Caco-2 (cell line): ENCODE measurements around the gene C19orf12. TPM values are rescaled to one million over a fixed set of nuclear protein-coding genes. Genes with fewer than 3 reads are reported as not detected.

Experiments used
- BruUV-seq: library from RNA; stranded (reverse); fragments of 400-500 nt; replicated peaks from 2 replicates; lab custom pipeline; 2021; lab: Mats Ljungman, UMichigan
- CTCF ChIA-PET: fragments of 300-600 bp; sonication (Branson Sonifier 250); formaldehyde crosslinking; loops from one replicate; lab custom pipeline; 2022; ENCODE audit warnings: antibody characterized with exemption; lab: Charles Lee
- POLR2A ChIA-PET: fragments of 300-600 bp; sonication (Branson Sonifier 250); formaldehyde crosslinking; loops from one replicate; lab custom pipeline; 2022; ENCODE audit warnings: antibody characterized with exemption; lab: Charles Lee
- DNase-seq, 2 experiments: peaks; one replicate each; pipeline versions ENCODE4 v3.0.0 to v3.0.0-alpha.2; 2020 to 2022
- H3K27me3 ChIP-seq: replicated peaks from 2 replicates; pipeline ENCODE4 v1.6.0; 2011; ENCODE audit warnings: low read length; ENCODE audit not compliant: control insufficient read depth, insufficient read depth
- H3K36me3 ChIP-seq: 2 replicates; pipeline ENCODE4 v1.5.1; 2011; ENCODE audit warnings: low read length; ENCODE audit not compliant: control insufficient read depth, insufficient read depth
- H3K4me1 ChIP-seq: fragments of 250-450 bp; sonication (Bioruptor Pico); 2 replicates; pipeline ENCODE4 v1.5.1; 2020; ENCODE audit warnings: mild to moderate bottlenecking
- H3K4me3 ChIP-seq: 2 replicates; pipeline ENCODE4 v1.5.1; 2011; ENCODE audit warnings: low read depth, mild to moderate bottlenecking, control low read depth, low read length
- H3K9me3 ChIP-seq: fragments of 250-450 bp; sonication (Bioruptor Pico); 2 replicates; pipeline ENCODE4 v1.5.1; 2020; ENCODE audit warnings: mild to moderate bottlenecking, moderate library complexity
- H3K27ac Mint-ChIP-seq: one replicate; pipeline ENCODE4 v1.8.0; 2022; ENCODE audit warnings: mixed read lengths; ENCODE audit not compliant: unreplicated experiment
- H3K27me3 Mint-ChIP-seq: one replicate; pipeline ENCODE4 v1.8.0; 2022; ENCODE audit warnings: mixed read lengths; ENCODE audit not compliant: insufficient read depth, unreplicated experiment
- H3K36me3 Mint-ChIP-seq: one replicate; pipeline ENCODE4 v1.8.0; 2022; ENCODE audit warnings: mild to moderate bottlenecking, mixed read lengths; ENCODE audit not compliant: insufficient read depth, unreplicated experiment
- H3K4me1 Mint-ChIP-seq: one replicate; pipeline ENCODE4 v1.8.0; 2022; ENCODE audit warnings: low read depth, mixed read lengths; ENCODE audit not compliant: unreplicated experiment
- H3K4me3 Mint-ChIP-seq: one replicate; pipeline ENCODE4 v1.8.0; 2022; ENCODE audit warnings: mild to moderate bottlenecking, moderate library complexity, mixed read lengths; ENCODE audit not compliant: unreplicated experiment
- H3K9me3 Mint-ChIP-seq: one replicate; pipeline ENCODE4 v1.8.0; 2022; ENCODE audit warnings: mixed read lengths; ENCODE audit not compliant: unreplicated experiment
- intact Hi-C: fragments of 100-400 bp; cut with micrococcal nuclease; formaldehyde crosslinking; loops from one replicate; pipeline ENCODE4 v1.10.0; 2022; ENCODE audit not compliant: unreplicated experiment
- total RNA-seq: library from RNA; stranded (reverse); gene quantifications from 2 replicates; pipeline ENCODE4 v1.2.3, GENCODE V29; 2022
- TF ChIP-seq, protein P1 (sequence below), 2 experiments: fragments of 200-600 bp in 1 of 2; IDR thresholded peaks; 1 replicate in 1 of 2; 2 replicates in 1 of 2; pipeline versions ENCODE4 v1.5.1 to v1.8.0; 2011 to 2022; ENCODE audit warnings: antibody characterized with exemption in 1 of 2, control low read depth in 1 of 2, inconsistent platforms in 1 of 2, low read depth in 1 of 2, low read length in 1 of 2, mild to moderate bottlenecking in 1 of 2, moderate library complexity in 1 of 2; ENCODE audit not compliant: insufficient read depth in 1 of 2, severe bottlenecking in 1 of 2, unreplicated experiment in 1 of 2

Gene C19orf12
- total RNA-seq, 1 experiment from 2014 or later = 20.8 TPM

GRCh38 chr19:29694161-29694560 is 20.9 kb downstream of the C19orf12 start:
- no peak overlapping the region for H3K4me3 ChIP-seq
- no peaks in the 10 kb centered on the region for H3K27me3 ChIP-seq
- H3K4me1 Mint-ChIP-seq = no peaks in the 10 kb centered on the region
- no TSS peak for BruUV-seq
- CTCF ChIA-PET = interaction anchor here (0.9 to 1.1 kb wide), 2 partner anchors 22 to 29 kb away, joined by 3 to 4 read pairs; partner anchors contain the start of gene PLEKHF1
- H3K9me3 Mint-ChIP-seq = peaks cover 17% of the 10 kb centered on the region
- H3K36me3 ChIP-seq = no peaks in the 10 kb centered on the region
- POLR2A ChIA-PET = no interaction called here
- H3K36me3 Mint-ChIP-seq = peaks cover 10% of the 10 kb centered on the region
- DNase-seq = no peak
- no peaks in the 10 kb centered on the region for H3K27me3 Mint-ChIP-seq
- H3K9me3 ChIP-seq = peaks cover 19% of the 10 kb centered on the region
- no peak overlapping the region for H3K4me3 Mint-ChIP-seq
- no peak overlapping the region for H3K27ac Mint-ChIP-seq
- intact Hi-C loops = loop anchor here (1.0 kb wide), 1 partner anchor 22 kb away; no protein-coding TSS in a partner anchor
- H3K4me1 ChIP-seq = no peaks in the 10 kb centered on the region
- TF ChIP-seq, protein P1, sequence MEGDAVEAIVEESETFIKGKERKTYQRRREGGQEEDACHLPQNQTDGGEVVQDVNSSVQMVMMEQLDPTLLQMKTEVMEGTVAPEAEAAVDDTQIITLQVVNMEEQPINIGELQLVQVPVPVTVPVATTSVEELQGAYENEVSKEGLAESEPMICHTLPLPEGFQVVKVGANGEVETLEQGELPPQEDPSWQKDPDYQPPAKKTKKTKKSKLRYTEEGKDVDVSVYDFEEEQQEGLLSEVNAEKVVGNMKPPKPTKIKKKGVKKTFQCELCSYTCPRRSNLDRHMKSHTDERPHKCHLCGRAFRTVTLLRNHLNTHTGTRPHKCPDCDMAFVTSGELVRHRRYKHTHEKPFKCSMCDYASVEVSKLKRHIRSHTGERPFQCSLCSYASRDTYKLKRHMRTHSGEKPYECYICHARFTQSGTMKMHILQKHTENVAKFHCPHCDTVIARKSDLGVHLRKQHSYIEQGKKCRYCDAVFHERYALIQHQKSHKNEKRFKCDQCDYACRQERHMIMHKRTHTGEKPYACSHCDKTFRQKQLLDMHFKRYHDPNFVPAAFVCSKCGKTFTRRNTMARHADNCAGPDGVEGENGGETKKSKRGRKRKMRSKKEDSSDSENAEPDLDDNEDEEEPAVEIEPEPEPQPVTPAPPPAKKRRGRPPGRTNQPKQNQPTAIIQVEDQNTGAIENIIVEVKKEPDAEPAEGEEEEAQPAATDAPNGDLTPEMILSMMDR (IDR thresholded peaks at IDR 0.05; ENCODE audit: insufficient read depth in 1 of 2, low read depth in 1 of 2, low read length in 1 of 2, severe bottlenecking in 1 of 2, unreplicated experiment in 1 of 2) = no peak

- H3K4me1 ChIP-seq = no peaks in the 10 kb centered on the region
- H3K9me3 ChIP-seq = peaks cover 12% of the 10 kb centered on the region
Measured at GRCh38 chr19:29690842-29691241, 24.2 kb downstream of the C19orf12 start.

DNA sequence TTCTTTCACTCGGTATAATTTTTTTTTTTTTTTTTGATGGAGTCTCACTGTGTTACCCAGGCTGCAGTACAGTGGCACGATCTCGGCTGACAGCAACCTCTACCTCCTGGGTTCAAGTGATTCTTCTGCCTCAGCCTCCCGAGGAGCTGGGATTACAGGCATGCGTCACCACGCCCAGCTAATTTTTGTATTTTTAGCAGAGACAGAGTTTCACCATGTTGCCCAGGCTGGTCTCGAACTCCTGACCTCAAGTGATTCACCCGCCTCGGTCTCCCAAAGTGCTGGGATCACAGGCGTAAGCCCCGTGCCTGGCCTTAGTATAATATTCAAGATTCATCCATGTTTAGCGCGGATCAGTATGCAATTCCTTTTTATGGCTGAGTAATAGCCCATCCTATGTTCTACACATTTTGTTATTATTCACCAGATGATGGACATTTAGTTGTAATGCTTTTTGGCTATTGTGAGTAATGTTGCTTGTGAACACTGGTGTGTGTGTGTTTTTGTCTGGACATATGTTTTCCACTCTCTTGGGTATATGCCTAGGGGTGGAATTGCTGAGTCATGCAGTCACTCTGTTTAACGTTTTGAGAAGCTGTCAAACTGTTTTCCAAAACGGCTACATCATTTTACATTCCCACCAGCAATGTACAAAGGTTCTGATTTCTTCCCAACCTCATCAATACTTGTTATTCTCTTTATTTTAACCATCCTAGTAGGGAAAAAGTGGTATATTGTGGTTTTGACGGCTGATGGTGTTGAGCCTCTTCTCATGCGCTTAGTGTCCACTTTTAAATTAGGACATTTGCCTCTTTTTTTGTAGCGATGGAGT is 26.9 kb downstream of the C19orf12 start:
- BruUV-seq = no TSS peak
- Mint-ChIP-seq H3K27ac (no peak overlapping the region), H3K4me3 (no peak overlapping the region), H3K36me3 (no peaks in the 10 kb centered on the region), H3K4me1 (no peaks in the 10 kb centered on the region), H3K27me3 (no peaks in the 10 kb centered on the region), H3K9me3 (peaks cover 12% of the 10 kb centered on the region)
- intact Hi-C loops = no loop called here
- Histone ChIP-seq H3K27me3 (no peaks in the 10 kb centered on the region), H3K9me3 (peaks cover 8% of the 10 kb centered on the region), H3K36me3 (no peaks in the 10 kb centered on the region), H3K4me1 (no peaks in the 10 kb centered on the region), H3K4me3 (no peak overlapping the region)
- TF ChIP-seq, protein P1 (IDR thresholded peaks at IDR 0.05; ENCODE audit: insufficient read depth in 1 of 2, low read depth in 1 of 2, low read length in 1 of 2, severe bottlenecking in 1 of 2, unreplicated experiment in 1 of 2) = no peak
- ChIA-PET CTCF (no interaction called here), POLR2A (no interaction called here)
- no peak for DNase-seq

More at GRCh38 chr19:29690842-29691241, 24.2 kb downstream of the C19orf12 start:
- ChIA-PET POLR2A (no interaction called here), CTCF (no interaction called here)
- H3K27ac Mint-ChIP-seq = no peak overlapping the region
- no peaks in the 10 kb centered on the region for H3K4me1 Mint-ChIP-seq
- TF ChIP-seq, protein P1 (IDR thresholded peaks at IDR 0.05; ENCODE audit: insufficient read depth in 1 of 2, low read depth in 1 of 2, low read length in 1 of 2, severe bottlenecking in 1 of 2, unreplicated experiment in 1 of 2) = no peak
- H3K36me3 Mint-ChIP-seq = no peaks in the 10 kb centered on the region
- no peak overlapping the region for H3K4me3 ChIP-seq
- BruUV-seq = no TSS peak
- DNase-seq = peak in 1 of 2 experiments; percentile 43
- H3K27me3 ChIP-seq = no peaks in the 10 kb centered on the region
- H3K9me3 Mint-ChIP-seq = peaks cover 16% of the 10 kb centered on the region
- intact Hi-C loops = loop anchor here (1.0 kb wide), 1 partner anchor 81 kb away; no protein-coding TSS in a partner anchor
- no peaks in the 10 kb centered on the region for H3K36me3 ChIP-seq
- H3K4me3 Mint-ChIP-seq = no peak overlapping the region
- no peaks in the 10 kb centered on the region for H3K27me3 Mint-ChIP-seq
